ENCODE data around the gene IFITM1. TPM values are rescaled to one million over a fixed set of nuclear protein-coding genes. Genes with fewer than 3 reads are reported as not detected.

Gene IFITM1
- total and polyA plus RNA-seq, 9 of the 15 experiments (the other 6 are each of a cell fraction or from before 2014, with no cell fraction given): 691 to 5,579 (median 974) TPM

DNA sequence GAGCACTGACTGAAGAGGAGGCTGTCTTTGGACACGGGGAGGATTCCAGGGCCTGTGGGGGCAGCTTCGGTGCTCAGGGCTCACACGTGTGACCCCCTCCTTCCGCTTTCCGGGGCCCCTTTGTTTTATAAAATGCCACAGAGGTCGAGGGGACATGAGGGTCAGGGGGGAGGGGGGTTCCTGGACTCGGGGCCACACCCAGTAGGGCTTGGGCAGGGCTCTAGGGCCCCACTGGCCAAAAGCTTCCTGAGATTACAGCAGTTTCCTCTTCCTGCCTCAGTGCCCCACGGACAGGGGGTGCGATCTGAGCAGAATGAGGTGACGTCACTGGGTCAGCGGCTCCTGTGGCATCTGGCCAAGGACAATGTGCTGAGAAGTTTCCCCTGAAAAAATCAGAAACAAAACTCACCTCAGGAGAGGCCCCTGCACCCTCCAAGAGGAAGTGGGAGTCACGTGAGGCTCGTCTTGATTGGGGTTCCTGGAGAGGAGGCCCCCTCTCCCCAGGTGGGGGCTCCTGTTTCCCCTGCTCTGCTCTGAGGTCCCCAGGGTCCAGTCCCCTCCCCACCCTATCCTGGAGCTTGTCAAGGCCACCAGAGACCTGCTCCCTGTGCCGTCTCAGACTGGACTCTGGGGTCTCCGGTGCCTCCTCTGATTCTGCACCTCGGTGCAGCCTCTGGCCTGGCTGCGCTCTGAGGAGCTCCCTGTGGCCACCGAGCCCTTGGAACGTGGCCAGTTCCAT is 13.2 kb downstream of the IFITM1 start (continued):
- TF ChIP-seq ZBTB5 (IDR thresholded peaks at IDR 0.05) (no peak), C11orf30 (IDR thresholded peaks at IDR 0.05; ENCODE audit: low read depth) (no peak), ZNF444 (CRISPR knock-in tag; IDR thresholded peaks at IDR 0.05) (0 out of 2 replicates have a peak, but pooled peaks have one; percentile 49), COPS2 (conservative IDR thresholded peaks at IDR 0.05) (no peak), HMG20A (CRISPR knock-in tag; conservative IDR thresholded peaks at IDR 0.05) (no peak), CHD7 (IDR thresholded peaks at IDR 0.05; ENCODE audit: low read depth, low read length) (no peak), ZNF3 (CRISPR knock-in tag; IDR thresholded peaks at IDR 0.05) (no peak), ZNF830 (CRISPR knock-in tag; IDR thresholded peaks at IDR 0.05) (no peak), GATA2 (CRISPR knock-in tag; IDR thresholded peaks at IDR 0.05) (no peak), HSF4 (CRISPR knock-in tag; IDR thresholded peaks at IDR 0.05; ENCODE audit: borderline replicate concordance) (no peak), SAP30 (IDR thresholded peaks at IDR 0.05; ENCODE audit: borderline replicate concordance, insufficient read depth, low read depth, low read length, poor library complexity, severe bottlenecking) (no peak), ATF7 (IDR thresholded peaks at IDR 0.05) (peak; percentile 98), SPI1 (IDR thresholded peaks at IDR 0.05; ENCODE audit: borderline replicate concordance, low read depth, low read length) (peak; percentile 95)

Measured in K562 (cell line).